HK-2 (cell line): Measurements from ENCODE around the gene KLK2.

Experiments used
- DNase-seq: peaks from one replicate; pipeline ENCODE4 v3.0.0-alpha.2; 2018; ENCODE audit not compliant: unreplicated experiment

The KLK2 gene

DNA sequence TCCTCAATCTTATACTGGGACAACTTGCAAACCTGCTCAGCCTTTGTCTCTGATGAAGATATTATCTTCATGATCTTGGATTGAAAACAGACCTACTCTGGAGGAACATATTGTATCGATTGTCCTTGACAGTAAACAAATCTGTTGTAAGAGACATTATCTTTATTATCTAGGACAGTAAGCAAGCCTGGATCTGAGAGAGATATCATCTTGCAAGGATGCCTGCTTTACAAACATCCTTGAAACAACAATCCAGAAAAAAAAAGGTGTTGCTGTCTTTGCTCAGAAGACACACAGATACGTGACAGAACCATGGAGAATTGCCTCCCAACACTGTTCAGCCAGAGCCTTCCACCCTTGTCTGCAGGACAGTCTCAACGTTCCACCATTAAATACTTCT, 22.5 kb upstream of the KLK2 start:
- DNase-seq = no peak

DNA sequence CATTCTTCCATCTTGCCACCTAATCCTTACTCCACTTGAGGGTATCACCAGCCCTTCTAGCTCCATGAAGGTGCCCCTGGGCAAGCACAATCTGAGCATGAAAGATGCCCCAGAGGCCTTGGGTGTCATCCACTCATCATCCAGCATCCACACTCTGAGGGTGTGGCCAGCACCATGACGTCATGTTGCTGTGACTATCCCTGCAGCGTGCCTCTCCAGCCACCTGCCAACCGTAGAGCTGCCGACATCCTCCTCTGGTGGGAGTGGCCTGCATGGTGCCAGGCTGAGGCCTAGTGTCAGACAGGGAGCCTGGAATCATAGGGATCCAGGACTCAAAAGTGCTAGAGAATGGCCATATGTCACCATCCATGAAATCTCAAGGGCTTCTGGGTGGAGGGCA, 21.6 kb upstream of the KLK2 start:
- no peak for DNase-seq

DNA sequence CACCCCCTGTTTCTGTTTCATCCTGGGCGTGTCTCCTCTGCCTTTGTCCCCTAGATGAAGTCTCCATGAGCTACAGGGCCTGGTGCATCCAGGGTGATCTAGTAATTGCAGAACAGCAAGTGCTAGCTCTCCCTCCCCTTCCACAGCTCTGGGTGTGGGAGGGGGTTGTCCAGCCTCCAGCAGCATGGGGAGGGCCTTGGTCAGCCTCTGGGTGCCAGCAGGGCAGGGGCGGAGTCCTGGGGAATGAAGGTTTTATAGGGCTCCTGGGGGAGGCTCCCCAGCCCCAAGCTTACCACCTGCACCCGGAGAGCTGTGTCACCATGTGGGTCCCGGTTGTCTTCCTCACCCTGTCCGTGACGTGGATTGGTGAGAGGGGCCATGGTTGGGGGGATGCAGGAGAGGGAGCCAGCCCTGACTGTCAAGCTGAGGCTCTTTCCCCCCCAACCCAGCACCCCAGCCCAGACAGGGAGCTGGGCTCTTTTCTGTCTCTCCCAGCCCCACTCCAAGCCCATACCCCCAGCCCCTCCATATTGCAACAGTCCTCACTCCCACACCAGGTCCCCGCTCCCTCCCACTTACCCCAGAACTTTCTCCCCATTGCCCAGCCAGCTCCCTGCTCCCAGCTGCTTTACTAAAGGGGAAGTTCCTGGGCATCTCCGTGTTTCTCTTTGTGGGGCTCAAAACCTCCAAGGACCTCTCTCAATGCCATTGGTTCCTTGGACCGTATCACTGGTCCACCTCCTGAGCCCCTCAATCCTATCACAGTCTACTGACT, 18.4 kb upstream of the KLK2 start, which contains the start of gene KLK3:
KLK3 (plus strand) TSS at position 280 of the 775 bp plus-strand sequence; CDS start at position 321, 41 bp downstream.
- DNase-seq = no peak

DNA sequence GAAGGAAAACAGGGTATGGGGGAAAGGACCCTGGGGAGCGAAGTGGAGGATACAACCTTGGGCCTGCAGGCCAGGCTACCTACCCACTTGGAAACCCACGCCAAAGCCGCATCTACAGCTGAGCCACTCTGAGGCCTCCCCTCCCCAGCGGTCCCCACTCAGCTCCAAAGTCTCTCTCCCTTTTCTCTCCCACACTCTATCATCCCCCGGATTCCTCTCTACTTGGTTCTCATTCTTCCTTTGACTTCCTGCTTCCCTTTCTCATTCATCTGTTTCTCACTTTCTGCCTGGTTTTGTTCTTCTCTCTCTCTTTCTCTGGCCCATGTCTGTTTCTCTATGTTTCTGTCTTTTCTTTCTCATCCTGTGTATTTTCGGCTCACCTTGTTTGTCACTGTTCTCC, 15.9 kb upstream of the KLK2 start:
- no peak for DNase-seq

DNA sequence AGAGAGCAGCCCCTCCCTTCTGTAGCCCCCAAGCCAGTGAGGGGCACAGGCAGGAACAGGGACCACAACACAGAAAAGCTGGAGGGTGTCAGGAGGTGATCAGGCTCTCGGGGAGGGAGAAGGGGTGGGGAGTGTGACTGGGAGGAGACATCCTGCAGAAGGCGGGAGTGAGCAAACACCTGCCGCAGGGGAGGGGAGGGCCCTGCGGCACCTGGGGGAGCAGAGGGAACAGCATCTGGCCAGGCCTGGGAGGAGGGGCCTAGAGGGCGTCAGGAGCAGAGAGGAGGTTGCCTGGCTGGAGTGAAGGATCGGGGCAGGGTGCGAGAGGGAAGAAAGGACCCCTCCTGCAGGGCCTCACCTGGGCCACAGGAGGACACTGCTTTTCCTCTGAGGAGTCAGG, 14.4 kb upstream of the KLK2 start:
- DNase-seq = no peak

DNA sequence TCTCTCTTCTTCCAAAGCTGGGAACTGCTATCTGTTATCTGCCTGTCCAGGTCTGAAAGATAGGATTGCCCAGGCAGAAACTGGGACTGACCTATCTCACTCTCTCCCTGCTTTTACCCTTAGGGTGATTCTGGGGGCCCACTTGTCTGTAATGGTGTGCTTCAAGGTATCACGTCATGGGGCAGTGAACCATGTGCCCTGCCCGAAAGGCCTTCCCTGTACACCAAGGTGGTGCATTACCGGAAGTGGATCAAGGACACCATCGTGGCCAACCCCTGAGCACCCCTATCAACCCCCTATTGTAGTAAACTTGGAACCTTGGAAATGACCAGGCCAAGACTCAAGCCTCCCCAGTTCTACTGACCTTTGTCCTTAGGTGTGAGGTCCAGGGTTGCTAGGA, 13.4 kb upstream of the KLK2 start:
- no peak for DNase-seq

DNA sequence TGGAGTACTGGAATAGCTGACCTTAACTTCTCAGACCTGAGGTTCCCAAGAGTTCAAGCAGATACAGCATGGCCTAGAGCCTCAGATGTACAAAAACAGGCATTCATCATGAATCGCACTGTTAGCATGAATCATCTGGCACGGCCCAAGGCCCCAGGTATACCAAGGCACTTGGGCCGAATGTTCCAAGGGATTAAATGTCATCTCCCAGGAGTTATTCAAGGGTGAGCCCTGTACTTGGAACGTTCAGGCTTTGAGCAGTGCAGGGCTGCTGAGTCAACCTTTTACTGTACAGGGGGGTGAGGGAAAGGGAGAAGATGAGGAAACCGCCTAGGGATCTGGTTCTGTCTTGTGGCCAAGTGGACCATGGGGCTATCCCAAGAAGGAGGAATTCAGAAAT, 12.2 kb upstream of the KLK2 start:
- no peak for DNase-seq

DNA sequence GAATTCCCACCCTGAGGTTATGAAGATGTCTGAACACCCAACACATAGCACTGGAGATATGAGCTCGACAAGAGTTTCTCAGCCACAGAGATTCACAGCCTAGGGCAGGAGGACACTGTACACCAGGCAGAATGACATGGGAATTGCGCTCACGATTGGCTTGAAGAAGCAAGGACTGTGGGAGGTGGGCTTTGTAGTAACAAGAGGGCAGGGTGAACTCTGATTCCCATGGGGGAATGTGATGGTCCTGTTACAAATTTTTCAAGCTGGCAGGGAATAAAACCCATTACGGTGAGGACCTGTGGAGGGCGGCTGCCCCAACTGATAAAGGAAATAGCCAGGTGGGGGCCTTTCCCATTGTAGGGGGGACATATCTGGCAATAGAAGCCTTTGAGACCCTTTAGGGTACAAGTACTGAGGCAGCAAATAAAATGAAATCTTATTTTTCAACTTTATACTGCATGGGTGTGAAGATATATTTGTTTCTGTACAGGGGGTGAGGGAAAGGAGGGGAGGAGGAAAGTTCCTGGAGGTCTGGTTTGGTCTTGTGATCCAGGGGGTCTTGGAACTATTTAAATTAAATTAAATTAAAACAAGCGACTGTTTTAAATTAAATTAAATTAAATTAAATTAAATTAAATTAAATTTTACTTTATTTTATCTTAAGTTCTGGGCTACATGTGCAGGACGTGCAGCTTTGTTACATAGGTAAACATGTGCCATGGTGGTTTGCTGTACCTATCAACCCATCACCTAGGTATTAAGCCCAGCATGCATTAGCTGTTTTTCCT, 11.5 kb upstream of the KLK2 start:
- no peak for DNase-seq

DNA sequence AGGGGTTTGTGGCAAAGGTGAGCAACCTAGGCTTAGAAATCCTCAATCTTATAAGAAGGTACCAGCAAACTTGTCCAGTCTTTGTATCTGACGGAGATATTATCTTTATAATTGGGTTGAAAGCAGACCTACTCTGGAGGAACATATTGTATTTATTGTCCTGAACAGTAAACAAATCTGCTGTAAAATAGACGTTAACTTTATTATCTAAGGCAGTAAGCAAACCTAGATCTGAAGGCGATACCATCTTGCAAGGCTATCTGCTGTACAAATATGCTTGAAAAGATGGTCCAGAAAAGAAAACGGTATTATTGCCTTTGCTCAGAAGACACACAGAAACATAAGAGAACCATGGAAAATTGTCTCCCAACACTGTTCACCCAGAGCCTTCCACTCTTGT, 3.8 kb upstream of the KLK2 start:
- no peak for DNase-seq

DNA sequence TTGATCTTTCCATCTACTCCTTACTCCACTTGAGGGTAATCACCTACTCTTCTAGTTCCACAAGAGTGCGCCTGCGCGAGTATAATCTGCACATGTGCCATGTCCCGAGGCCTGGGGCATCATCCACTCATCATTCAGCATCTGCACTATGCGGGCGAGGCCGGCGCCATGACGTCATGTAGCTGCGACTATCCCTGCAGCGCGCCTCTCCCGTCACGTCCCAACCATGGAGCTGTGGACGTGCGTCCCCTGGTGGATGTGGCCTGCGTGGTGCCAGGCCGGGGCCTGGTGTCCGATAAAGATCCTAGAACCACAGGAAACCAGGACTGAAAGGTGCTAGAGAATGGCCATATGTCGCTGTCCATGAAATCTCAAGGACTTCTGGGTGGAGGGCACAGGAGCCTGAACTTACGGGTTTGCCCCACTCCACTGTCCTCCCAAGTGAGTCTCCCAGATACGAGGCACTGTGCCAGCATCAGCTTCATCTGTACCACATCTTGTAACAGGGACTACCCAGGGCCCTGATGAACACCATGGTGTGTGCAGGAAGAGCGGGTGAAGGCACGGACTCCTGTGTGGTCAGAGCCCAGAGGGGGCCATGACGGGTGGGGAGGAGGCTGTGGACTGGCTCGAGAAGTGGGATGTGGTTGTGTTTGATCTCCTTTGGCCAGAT, 2.7 kb upstream of the KLK2 start:
- DNase-seq = no peak

DNA sequence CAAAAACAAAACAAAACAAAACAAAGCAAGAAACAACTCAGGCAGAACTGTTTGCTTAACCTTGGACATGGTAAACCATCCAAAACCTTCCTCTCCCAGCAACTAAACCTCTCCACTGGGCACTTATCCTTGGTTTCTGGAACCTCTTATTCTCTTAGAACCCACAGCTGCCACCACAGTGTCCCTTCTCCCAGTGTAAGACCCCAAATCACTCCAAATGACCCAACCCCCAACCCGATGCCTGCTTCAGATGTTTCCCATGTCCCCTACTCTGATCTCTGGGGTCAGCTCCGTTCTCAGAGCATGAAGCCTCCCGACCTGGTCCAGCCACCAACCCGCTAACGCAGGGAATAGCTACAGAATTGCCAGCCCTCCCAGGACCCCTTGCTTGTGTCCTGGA, 972 bp downstream of the KLK2 start:
- DNase-seq = no peak

DNA sequence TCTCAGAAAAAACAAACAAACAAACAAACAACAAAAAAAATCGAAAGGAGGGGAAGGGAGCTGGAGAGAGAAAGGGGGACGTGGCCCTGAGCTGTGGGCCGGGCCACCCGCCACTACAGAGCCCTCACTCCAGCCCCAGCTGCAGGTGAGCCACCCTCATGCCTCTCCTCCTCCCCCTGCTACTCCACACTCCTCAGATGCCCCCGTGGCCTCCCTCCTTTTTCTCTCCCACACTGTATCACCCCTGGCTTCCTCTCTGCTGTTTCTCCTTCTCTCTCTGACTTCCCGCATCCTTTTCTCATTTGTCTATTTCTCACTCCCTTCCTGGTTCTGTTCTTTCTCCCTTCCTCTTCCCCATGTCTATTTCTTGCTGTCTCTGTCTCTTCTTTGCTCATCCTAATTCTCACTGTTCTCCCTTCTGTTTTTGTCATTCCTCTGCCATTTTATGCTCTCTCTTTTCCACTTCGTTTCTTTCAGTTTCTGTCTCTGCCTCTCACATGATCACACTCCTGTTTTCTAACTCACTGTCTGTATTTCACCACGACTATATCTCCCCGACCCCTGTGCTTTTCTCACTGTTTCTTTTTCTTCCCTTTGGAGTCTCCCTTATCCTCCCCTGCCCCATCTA, 2.7 kb downstream of the KLK2 start:
- DNase-seq = no peak

DNA sequence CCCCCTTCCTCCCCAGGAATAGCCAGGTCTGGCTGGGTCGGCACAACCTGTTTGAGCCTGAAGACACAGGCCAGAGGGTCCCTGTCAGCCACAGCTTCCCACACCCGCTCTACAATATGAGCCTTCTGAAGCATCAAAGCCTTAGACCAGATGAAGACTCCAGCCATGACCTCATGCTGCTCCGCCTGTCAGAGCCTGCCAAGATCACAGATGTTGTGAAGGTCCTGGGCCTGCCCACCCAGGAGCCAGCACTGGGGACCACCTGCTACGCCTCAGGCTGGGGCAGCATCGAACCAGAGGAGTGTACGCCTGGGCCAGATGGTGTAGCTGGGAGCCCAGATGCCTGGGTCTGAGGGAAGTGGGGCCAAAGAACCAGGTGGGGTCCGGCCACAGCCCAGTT, 3.2 kb downstream of the KLK2 start:
- DNase-seq = no peak

DNA sequence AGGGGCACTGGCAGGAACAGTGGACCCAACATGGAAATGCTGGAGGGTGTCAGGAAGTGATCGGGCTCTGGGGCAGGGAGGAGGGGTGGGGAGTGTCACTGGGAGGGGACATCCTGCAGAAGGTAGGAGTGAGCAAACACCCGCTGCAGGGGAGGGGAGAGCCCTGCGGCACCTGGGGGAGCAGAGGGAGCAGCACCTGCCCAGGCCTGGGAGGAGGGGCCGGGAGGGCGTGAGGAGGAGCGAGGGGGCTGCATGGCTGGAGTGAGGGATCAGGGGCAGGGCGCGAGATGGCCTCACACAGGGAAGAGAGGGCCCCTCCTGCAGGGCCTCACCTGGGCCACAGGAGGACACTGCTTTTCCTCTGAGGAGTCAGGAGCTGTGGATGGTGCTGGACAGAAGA, 4.1 kb downstream of the KLK2 start:
- DNase-seq = no peak

DNA sequence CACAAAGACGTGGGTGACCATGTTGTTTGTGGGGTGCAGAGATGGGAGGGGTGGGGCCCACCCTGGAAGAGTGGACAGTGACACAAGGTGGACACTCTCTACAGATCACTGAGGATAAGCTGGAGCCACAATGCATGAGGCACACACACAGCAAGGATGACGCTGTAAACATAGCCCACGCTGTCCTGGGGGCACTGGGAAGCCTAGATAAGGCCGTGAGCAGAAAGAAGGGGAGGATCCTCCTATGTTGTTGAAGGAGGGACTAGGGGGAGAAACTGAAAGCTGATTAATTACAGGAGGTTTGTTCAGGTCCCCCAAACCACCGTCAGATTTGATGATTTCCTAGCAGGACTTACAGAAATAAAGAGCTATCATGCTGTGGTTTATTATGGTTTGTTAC, 5.6 kb downstream of the KLK2 start:
- DNase-seq = no peak

DNA sequence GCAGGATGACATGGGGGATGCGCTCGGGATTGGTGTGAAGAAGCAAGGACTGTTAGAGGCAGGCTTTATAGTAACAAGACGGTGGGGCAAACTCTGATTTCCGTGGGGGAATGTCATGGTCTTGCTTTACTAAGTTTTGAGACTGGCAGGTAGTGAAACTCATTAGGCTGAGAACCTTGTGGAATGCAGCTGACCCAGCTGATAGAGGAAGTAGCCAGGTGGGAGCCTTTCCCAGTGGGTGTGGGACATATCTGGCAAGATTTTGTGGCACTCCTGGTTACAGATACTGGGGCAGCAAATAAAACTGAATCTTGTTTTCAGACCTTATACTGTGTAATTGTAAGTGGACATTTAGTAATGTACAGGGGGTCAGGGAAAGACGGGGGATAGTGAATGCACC, 7.0 kb downstream of the KLK2 start:
- DNase-seq = no peak

DNA sequence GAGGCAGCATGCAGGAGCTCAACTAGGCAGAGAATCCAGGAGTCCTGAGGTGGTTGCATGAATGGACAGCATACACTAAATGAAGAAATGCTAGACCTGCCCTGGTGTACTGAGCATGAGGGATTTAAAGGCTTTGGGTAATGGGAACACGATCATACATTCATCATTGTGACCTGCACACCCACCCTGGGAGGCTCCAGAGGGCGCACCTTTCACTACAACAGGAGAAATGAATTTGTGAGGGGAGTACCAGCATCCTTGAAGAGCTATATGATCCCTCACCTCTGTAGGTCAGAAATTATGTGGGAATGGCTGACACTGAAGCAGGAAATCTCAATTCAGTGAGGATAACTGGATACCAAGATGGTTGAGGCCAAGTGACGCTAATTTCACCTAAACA, 8.9 kb downstream of the KLK2 start:
- no peak for DNase-seq

DNA sequence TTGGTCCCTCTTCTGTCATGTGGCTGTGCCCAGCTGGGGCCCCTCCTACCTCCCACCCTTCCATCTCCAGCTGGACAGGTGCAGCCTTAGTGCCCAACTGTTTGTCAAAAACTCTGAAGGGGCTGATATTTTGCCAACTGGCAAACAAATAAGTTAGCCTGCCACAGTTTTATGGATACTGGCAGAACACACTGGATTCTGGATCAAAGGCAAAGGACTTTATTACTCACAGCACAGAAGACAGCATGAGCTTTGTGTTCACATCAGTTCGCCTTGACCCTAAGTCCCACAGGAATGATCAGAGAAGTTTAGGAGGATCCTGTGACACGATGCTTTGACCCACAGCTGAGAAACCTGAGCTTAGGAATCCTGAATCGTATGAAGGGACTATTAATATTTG, 16.4 kb downstream of the KLK2 start:
- no peak for DNase-seq

DNA sequence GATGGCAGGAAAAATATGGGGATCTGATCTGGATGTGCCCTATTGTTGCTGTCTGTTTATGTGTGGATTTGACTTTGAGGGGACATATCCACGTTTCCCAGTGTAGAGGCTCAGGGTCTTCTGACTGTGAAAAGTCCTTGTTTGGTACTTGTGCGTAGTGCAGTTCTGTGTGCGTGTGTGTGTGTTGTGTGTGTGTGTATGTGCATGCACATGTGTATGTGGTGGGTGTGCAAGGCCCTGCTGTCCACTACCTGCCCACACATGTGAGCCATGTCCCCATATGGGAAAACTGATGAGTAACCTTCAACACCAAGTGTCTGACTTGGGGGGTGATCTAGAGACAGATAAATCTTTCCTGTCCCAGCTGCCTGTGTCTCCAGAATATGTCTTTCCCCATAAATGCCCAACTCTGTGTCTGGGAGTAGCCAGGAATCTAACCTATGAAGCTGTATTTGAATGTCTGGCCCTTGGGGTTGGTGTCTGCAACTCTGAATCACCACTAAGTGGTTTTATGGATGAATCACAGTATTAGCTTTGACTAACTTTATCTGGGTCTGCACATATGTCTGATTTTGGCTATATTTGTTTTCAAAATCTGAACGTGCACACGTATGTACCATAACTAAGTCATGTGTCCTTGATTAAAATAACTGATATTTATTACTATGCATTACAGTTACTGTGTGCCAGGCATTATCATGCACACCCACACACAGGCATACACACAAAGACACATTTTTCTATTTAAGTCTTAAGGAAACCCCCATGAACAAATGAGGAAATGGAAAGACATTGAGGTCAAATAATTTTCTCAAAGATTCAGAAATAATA, 17.4 kb downstream of the KLK2 start:
- no peak for DNase-seq

DNA sequence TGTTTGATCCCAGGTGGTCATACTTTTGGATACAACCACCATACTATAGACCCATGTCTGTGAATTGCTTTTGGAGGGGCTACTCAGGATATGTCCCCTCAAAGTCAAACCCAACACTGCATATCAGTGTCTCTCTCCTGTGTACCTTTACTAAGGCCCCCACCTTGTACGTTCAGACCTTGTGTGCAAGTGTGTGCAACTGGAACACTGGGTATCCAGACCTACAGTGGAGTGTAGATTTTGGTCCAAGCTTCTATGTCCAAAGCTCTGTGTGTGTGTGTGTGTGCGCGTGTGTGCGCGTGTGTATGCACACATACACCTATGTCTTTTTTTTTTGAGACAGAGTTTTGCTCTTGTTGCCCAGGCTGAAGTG, 18.0 kb downstream of the KLK2 start:
- no peak for DNase-seq

DNA sequence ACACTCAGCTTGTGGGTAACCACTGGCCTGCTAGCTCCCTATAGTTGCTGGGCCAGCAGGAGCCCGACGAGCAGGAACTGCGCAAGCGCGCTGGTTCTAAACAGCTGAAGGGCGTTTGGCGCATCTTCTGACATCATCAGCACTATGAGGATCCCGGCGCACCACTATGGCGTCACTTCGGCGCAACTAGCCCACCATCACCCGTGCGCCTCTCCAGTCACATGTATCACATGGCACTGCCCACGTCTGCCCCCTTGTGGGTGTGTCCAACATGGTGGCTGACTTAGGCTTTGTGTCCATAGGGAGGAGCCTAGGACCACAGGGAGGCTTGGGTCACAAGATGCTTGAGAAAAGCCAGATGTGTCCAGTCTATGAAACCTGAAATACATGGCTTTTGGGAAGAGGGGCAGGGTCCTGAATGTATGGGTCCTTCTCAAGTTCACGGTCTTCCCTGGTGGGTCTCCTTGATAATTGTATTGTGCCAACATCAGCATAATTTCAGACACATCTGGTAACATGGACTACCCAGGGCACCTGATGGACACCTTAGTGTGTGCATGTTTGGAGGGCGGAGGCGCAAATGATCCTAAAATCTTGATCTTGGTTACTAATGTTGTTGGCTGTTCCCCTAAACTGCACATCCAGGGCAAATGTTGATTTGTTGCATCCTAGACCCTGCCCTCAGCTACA, 20.0 kb downstream of the KLK2 start:
- DNase-seq = no peak
